B cell (primary cell): ENCODE data around the gene BAIAP3. TPM values are rescaled to one million over a fixed set of nuclear protein-coding genes. Genes with fewer than 3 reads are reported as not detected.

Experiments
- ATAC-seq: fragments of 200-7000 bp; cut with Tn5 transposase; one replicate; pipeline ENCODE4 v1.10.0; 2021; ENCODE audit warnings: low read depth, mild to moderate bottlenecking, moderate number of reproducible peaks, moderate library complexity
- CTCF ChIA-PET: fragments of 350-600 bp; sonication (Branson Sonifier 250); formaldehyde crosslinking; loops from one replicate; lab custom pipeline; 2021; ENCODE audit warnings: antibody characterized with exemption, inconsistent platforms; lab: Charles Lee
- POLR2A ChIA-PET: fragments of 350-600 bp; sonication (Branson Sonifier 250); formaldehyde crosslinking; loops from one replicate; lab custom pipeline; 2021; ENCODE audit warnings: antibody characterized with exemption; lab: Charles Lee
- DNase-seq: peaks from one replicate; pipeline ENCODE4 v3.0.0; 2013
- H2AFZ ChIP-seq: 2 replicates; pipeline ENCODE4 v1.6.1; 2012; ENCODE audit warnings: mild to moderate bottlenecking, low read depth, low read length; ENCODE audit not compliant: insufficient read depth, poor library complexity, severe bottlenecking
- H3K27ac ChIP-seq, 2 donors: 1 replicate in 1 of 2; 2 replicates in 1 of 2; pipeline ENCODE4 v1.5.1; 2012 to 2013; ENCODE audit warnings: low read length in 2 of 2, mild to moderate bottlenecking in 2 of 2, moderate library complexity in 1 of 2
- H3K27me3 ChIP-seq, 4 experiments: fragments of 200-600 bp in 1 of 4; sonication (generic) in 1 of 4; replicated peaks in 1 of 4; 1 replicate in 2 of 4; 2 replicates in 2 of 4; pipeline versions ENCODE4 v1.6.1 to v1.7.0; 2013 to 2016; ENCODE audit warnings: low read length in 3 of 4, mild to moderate bottlenecking in 2 of 4, mixed read lengths in 1 of 4, moderate library complexity in 1 of 4; ENCODE audit not compliant: insufficient read depth in 4 of 4, control insufficient read depth in 3 of 4; ENCODE audit errors: control extremely low read depth in 1 of 4
- H3K36me3 ChIP-seq, 2 experiments: replicated peaks in 1 of 2; 1 replicate in 1 of 2; 2 replicates in 1 of 2; pipeline versions ENCODE4 v1.6.1 to v1.7.1; 2013; ENCODE audit warnings: low read length in 1 of 2; ENCODE audit not compliant: insufficient read depth in 2 of 2, control insufficient read depth in 1 of 2; ENCODE audit errors: control extremely low read depth in 1 of 2, extremely low read depth in 1 of 2
- H3K4me1 ChIP-seq, 2 donors: fragments of 200-600 bp in 1 of 2; sonication (generic) in 1 of 2; 1 replicate in 1 of 2; 2 replicates in 1 of 2; pipeline versions ENCODE4 v1.5.1 to v1.6.1; 2013 to 2017; ENCODE audit warnings: low read length in 2 of 2; ENCODE audit not compliant: control insufficient read depth in 2 of 2, insufficient read depth in 2 of 2
- H3K4me2 ChIP-seq: replicated peaks from 2 replicates; pipeline ENCODE3; 2012; ENCODE audit warnings: mild to moderate bottlenecking, low read depth, low read length; ENCODE audit not compliant: poor library complexity, severe bottlenecking
- H3K4me3 ChIP-seq, 5 experiments: fragments of 200-600 bp in 1 of 5; sonication (generic) in 1 of 5; 1 replicate in 3 of 5; 2 replicates in 2 of 5; pipeline versions ENCODE4 v1.5.1 to v1.7.0; 2011 to 2016; ENCODE audit warnings: low read length in 4 of 5, mild to moderate bottlenecking in 4 of 5, low read depth in 2 of 5, control low read depth in 1 of 5, moderate library complexity in 1 of 5; ENCODE audit not compliant: insufficient read depth in 1 of 5; ENCODE audit errors: control extremely low read depth in 1 of 5, extremely low read depth in 1 of 5
- H3K79me2 ChIP-seq: fragments of 200-600 bp; sonication (generic); one replicate; pipeline ENCODE4 v1.6.0; 2016; ENCODE audit warnings: low read length; ENCODE audit not compliant: control insufficient read depth, insufficient read depth
- H3K9ac ChIP-seq: fragments of 200-600 bp; sonication (generic); 2 replicates; pipeline ENCODE4 v1.6.1; 2017; ENCODE audit warnings: mild to moderate bottlenecking, low read length, moderate library complexity
- H3K9me3 ChIP-seq, 3 donors: one replicate each; pipeline versions ENCODE4 v1.6.1 to v1.7.1; 2013; ENCODE audit warnings: low read length in 2 of 3; ENCODE audit not compliant: control insufficient read depth in 2 of 3, insufficient read depth in 1 of 3; ENCODE audit errors: control extremely low read depth in 1 of 3
- H4K20me1 ChIP-seq: 2 replicates; pipeline ENCODE4 v1.6.0; 2012; ENCODE audit warnings: mild to moderate bottlenecking, low read length; ENCODE audit not compliant: insufficient read depth, control insufficient read depth, poor library complexity, severe bottlenecking
- H3K27ac Mint-ChIP-seq: one replicate; pipeline ENCODE4 v1.8.0; 2021; ENCODE audit warnings: mixed read lengths
- H3K27me3 Mint-ChIP-seq: one replicate; pipeline ENCODE4 v1.8.0; 2021; ENCODE audit warnings: mixed read lengths
- H3K4me1 Mint-ChIP-seq: one replicate; pipeline ENCODE4 v1.8.0; 2021; ENCODE audit warnings: mixed read lengths
- H3K4me3 Mint-ChIP-seq: one replicate; pipeline ENCODE4 v1.8.0; 2021; ENCODE audit warnings: mixed read lengths
- H3K9me3 Mint-ChIP-seq: one replicate; pipeline ENCODE4 v1.8.0; 2022; ENCODE audit warnings: mixed read lengths; ENCODE audit not compliant: insufficient read depth
- CTCF ChIP-seq: fragments of 200-600 bp; IDR thresholded peaks from one replicate; pipeline ENCODE4 v1.8.0; 2022; ENCODE audit warnings: antibody characterized with exemption, mild to moderate bottlenecking
- EZH2 ChIP-seq: IDR thresholded peaks from 2 replicates; pipeline ENCODE4 v1.6.1; 2012; ENCODE audit warnings: borderline replicate concordance, low read depth, mild to moderate bottlenecking, moderate library complexity, low read length; ENCODE audit not compliant: insufficient read depth, poor library complexity, severe bottlenecking
- WGBS: methylation state at CpG from one replicate; pipeline ENCODE4 v1.1.5; 2013; ENCODE audit warnings: missing lambda C conversion rate; ENCODE audit not compliant: insufficient coverage; 5-methylcytosine and 5-hydroxymethylcytosine counted together
- intact Hi-C: fragments of 100-400 bp; cut with micrococcal nuclease; formaldehyde crosslinking; loops from one replicate; pipeline ENCODE4 v1.10.0; 2022
- polyA plus RNA-seq: library from polyadenylated mRNA; depleted of rRNA; stranded (reverse); fragments of >200 nt; gene quantifications from 2 replicates; pipeline ENCODE4 v1.2.3, GENCODE V29; 2012
- total RNA-seq, 2 donors: library from RNA; stranded (reverse); fragments of 120-200 nt in 1 of 2; gene quantifications; 1 replicate in 1 of 2; 2 replicates in 1 of 2; pipeline versions ENCODE4 v1.2.3 to v1.2.4, GENCODE V29; 2013 to 2022

The BAIAP3 gene
- total and polyA plus RNA-seq, 2 donors (not counting 1 experiment from before 2014, with no cell fraction given), result 119 to 130 TPM

GRCh38 chr16:1299012-1299867 is 34.2 kb upstream of the BAIAP3 start:
- DNase-seq (no peak), ATAC-seq (no peak)
- WGBS, result 89% methylated on average over 26 of the region's 31 CpGs
- H3K4me3 ChIP-seq, result no peak overlapping the region
- no peak for TF ChIP-seq EZH2
- Mint-ChIP-seq H3K27me3 (peaks cover 7% of the 10 kb centered on the region), H3K4me3 (no peak overlapping the region), H3K27ac (no peak overlapping the region), H3K9me3 (no peaks in the 10 kb centered on the region), H3K4me1 (peaks cover 40% of the 10 kb centered on the region)
- H3K27ac ChIP-seq, result no peak overlapping the region
- no peak overlapping the region for H2AFZ ChIP-seq
- ChIA-PET POLR2A (interaction anchor here (0.6 kb wide), 1 partner anchor 27 kb away, joined by 5 read pairs; no protein-coding TSS in a partner anchor), CTCF (interaction anchor here (0.6 to 2.5 kb wide), 4 partner anchors 9 to 413 kb away, joined by 3 to 8 read pairs (median 5); no protein-coding TSS in a partner anchor)
- H3K4me2 ChIP-seq, result no peak overlapping the region
- H3K9ac ChIP-seq, result no peak overlapping the region
- no peaks in the 10 kb centered on the region for H4K20me1 ChIP-seq
- no peaks in the 10 kb centered on the region for H3K9me3 ChIP-seq
- peaks cover 3% of the 10 kb centered on the region for H3K79me2 ChIP-seq
- intact Hi-C loops, result no loop called here
- H3K36me3 ChIP-seq, result no peaks in the 10 kb centered on the region
- peaks cover 0 to 3% (median 2%) of the 10 kb centered on the region in 4 experiments for H3K27me3 ChIP-seq
- H3K4me1 ChIP-seq, result peaks cover 28 to 60% of the 10 kb centered on the region in 2 donors

DNA sequence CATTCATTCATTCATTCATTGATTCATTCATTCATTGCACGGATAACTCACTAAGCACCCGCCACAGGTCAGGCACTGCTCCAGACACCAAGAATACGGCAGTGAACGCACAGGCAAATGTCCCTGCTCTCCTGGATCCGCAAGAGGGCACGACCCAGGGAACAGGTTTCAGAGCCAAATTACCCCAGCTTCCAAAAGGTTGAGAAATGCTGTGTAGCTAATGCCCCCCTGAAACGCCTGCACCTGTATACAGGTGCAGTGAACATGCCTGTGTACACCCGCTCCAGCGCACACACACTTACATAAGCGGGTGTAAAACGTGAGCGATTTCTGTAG is 33.6 kb upstream of the BAIAP3 start:
- no peak overlapping the region for H3K4me2 ChIP-seq
- no peaks in the 10 kb centered on the region for H3K36me3 ChIP-seq
- peaks cover 0 to 3% (median 0%) of the 10 kb centered on the region in 4 experiments for H3K27me3 ChIP-seq
- H4K20me1 ChIP-seq, result no peaks in the 10 kb centered on the region
- no peak for TF ChIP-seq EZH2
- TF ChIP-seq CTCF, result no peak
- peaks cover 33 to 60% of the 10 kb centered on the region in 2 donors for H3K4me1 ChIP-seq
- no peak overlapping the region for H2AFZ ChIP-seq
- Mint-ChIP-seq H3K27me3 (peaks cover 7% of the 10 kb centered on the region), H3K9me3 (no peaks in the 10 kb centered on the region), H3K4me1 (peaks cover 40% of the 10 kb centered on the region), H3K4me3 (no peak overlapping the region), H3K27ac (no peak overlapping the region)
- DNase-seq (no peak), ATAC-seq (no peak)
- H3K4me3 ChIP-seq, result no peak overlapping the region
- peaks cover 0 to 4% (median 0%) of the 10 kb centered on the region in 3 donors for H3K9me3 ChIP-seq
- ChIA-PET CTCF (interaction anchor here (0.5 to 2.5 kb wide), 7 partner anchors 10 to 1255 kb away, joined by 3 to 8 read pairs (median 3); no protein-coding TSS in a partner anchor), POLR2A (interaction anchor here (0.6 kb wide), 1 partner anchor 27 kb away, joined by 5 read pairs; no protein-coding TSS in a partner anchor)
- 85% methylated on average over 6 of the region's 12 CpGs for WGBS
- intact Hi-C loops, result loop anchor here (10.0 kb wide), 1 partner anchor 1725 kb away; the partner anchor contains the start of genes HCFC1R1, THOC6 and TNFRSF12A
- no peak overlapping the region for H3K27ac ChIP-seq
- no peak overlapping the region for H3K9ac ChIP-seq
- H3K79me2 ChIP-seq, result peaks cover 3% of the 10 kb centered on the region
